GM23248 (cell line): ENCODE measurements around the gene OPRL1.

Source experiments
- EZH2 ChIP-seq: fragments of 200-600 bp; sonication (generic); IDR thresholded peaks from 2 replicates; pipeline ENCODE4 v1.6.1; 2018; ENCODE audit warnings: antibody characterized with exemption, mild to moderate bottlenecking; ENCODE audit not compliant: insufficient read depth, poor library complexity, severe bottlenecking
- EZH2phosphoT487 ChIP-seq: fragments of 200-600 bp; sonication (generic); IDR thresholded peaks from 2 replicates; pipeline ENCODE4 v1.6.1; 2018; ENCODE audit warnings: antibody characterized with exemption, moderate library complexity, mild to moderate bottlenecking, low read depth; ENCODE audit not compliant: insufficient read depth

DNA sequence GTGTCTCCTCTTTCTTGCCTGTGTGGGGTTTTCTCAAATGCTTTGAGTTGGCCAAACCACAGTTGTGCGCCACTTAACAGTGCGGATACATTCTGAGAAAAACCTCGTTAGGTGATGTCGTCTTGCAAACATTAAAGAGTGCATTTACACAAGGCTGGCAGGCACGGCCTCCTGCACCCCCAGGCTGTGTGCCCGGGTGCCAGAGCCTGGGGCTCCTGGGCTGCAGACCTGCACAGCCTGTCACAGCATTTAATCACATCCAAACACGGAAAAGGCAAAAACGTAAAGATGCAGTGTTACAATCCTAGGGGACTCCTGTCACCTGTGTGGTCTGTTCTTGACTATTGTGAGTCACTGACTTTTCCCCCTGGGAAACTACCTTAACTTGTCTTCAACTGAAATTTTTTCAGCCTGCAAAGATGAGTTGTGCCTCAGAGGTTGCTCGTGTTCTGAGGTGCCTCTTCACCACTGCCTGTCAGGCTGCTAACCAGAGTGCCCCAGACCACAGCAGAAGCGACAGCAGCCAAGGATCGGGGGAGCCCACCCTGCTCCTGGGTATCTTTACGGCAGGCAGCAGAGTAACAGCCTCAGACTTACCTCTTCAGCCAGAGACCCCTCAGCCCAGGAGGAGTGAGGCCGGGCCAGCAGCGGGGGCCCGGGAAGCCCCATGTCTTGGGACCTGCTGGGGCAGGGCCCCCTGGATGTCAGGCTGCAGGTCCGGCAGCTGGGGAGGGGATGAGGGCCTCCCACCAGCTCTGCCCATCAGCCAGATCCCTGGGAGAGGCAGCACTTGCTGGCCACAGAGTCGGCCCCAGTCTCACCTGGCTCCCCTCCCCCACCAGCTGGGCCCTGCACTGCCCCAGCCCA is 44.6 kb upstream of the OPRL1 start:
- TF ChIP-seq EZH2 (no peak), EZH2phosphoT487 (no peak)
